ENCODE measurements around the gene SEC24C.
"Not testable (repeated sequence)": the region's sequence is repeated elsewhere in the genome, so short reads cannot be mapped to it uniquely, and the experiment has no call there.

The SEC24C gene

GRCh38 chr10:73791871-73792400 is 47.8 kb downstream of the SEC24C start:
- peaks cover 10% of the 10 kb centered on the region for H3K4me1 Mint-ChIP-seq
- H3K4me3 Mint-ChIP-seq = no peak overlapping the region
- ATAC-seq (replicated peaks; ENCODE audit: extremely low read depth, poor library complexity, severe bottlenecking) = no peak
- peaks cover 48% of the 10 kb centered on the region for H3K36me3 Mint-ChIP-seq (ENCODE audit: insufficient read depth)
- DNase-seq (ENCODE audit: low spot score in 2 of 2) = no peak
- no peak overlapping the region for H3K27ac Mint-ChIP-seq (ENCODE audit: low read depth)
- no peaks in the 10 kb centered on the region for H3K27me3 Mint-ChIP-seq
- no peaks in the 10 kb centered on the region for H3K9me3 Mint-ChIP-seq

GRCh38 chr10:73793456-73793855 is 49.3 kb downstream of the SEC24C start:
- Mint-ChIP-seq H3K27me3 (no peaks in the 10 kb centered on the region), H3K4me1 (peaks cover 15% of the 10 kb centered on the region), H3K9me3 (no peaks in the 10 kb centered on the region), H3K36me3 (ENCODE audit: insufficient read depth) (peaks cover 56% of the 10 kb centered on the region), H3K4me3 (no peak overlapping the region), H3K27ac (ENCODE audit: low read depth) (peak overlapping the region; percentile 67)
- DNase-seq (ENCODE audit: low spot score in 2 of 2) (no peak), ATAC-seq (replicated peaks; ENCODE audit: extremely low read depth, poor library complexity, severe bottlenecking) (no peak)

GRCh38 chr10:73795491-73795890 is 51.3 kb downstream of the SEC24C start:
- ATAC-seq (replicated peaks; ENCODE audit: extremely low read depth, poor library complexity, severe bottlenecking); H3K4me3 Mint-ChIP-seq; H3K27me3 Mint-ChIP-seq; DNase-seq (ENCODE audit: low spot score in 2 of 2); H3K9me3 Mint-ChIP-seq: not testable (repeated sequence)
- H3K4me1 Mint-ChIP-seq = peaks cover 15% of the 10 kb centered on the region
- peak overlapping the region; percentile 59 for H3K27ac Mint-ChIP-seq (ENCODE audit: low read depth)
- peaks cover 58% of the 10 kb centered on the region for H3K36me3 Mint-ChIP-seq (ENCODE audit: insufficient read depth)

- H3K4me3 Mint-ChIP-seq; H3K27me3 Mint-ChIP-seq; H3K9me3 Mint-ChIP-seq; ATAC-seq (replicated peaks; ENCODE audit: extremely low read depth, poor library complexity, severe bottlenecking); DNase-seq (ENCODE audit: low spot score in 2 of 2): not testable (repeated sequence)
- Mint-ChIP-seq H3K27ac (ENCODE audit: low read depth) (peak overlapping the region; percentile 59), H3K4me1 (peaks cover 15% of the 10 kb centered on the region), H3K36me3 (ENCODE audit: insufficient read depth) (peaks cover 57% of the 10 kb centered on the region)
These were observed 51.9 kb downstream of the SEC24C start for GRCh38 chr10:73796035-73796434.

- Mint-ChIP-seq H3K27me3 (no peaks in the 10 kb centered on the region), H3K4me1 (peaks cover 15% of the 10 kb centered on the region), H3K27ac (ENCODE audit: low read depth) (no peak overlapping the region), H3K36me3 (ENCODE audit: insufficient read depth) (peaks cover 59% of the 10 kb centered on the region), H3K9me3 (no peaks in the 10 kb centered on the region), H3K4me3 (no peak overlapping the region)
- DNase-seq (ENCODE audit: low spot score in 2 of 2) = no peak
- ATAC-seq (replicated peaks; ENCODE audit: extremely low read depth, poor library complexity, severe bottlenecking) = no peak
These were observed 52.6 kb downstream of the SEC24C start for GRCh38 chr10:73796766-73797165.

GRCh38 chr10:73797324-73798025 is 53.3 kb downstream of the SEC24C start:
- peaks cover 15% of the 10 kb centered on the region for H3K4me1 Mint-ChIP-seq
- no peak overlapping the region for H3K4me3 Mint-ChIP-seq
- no peaks in the 10 kb centered on the region for H3K27me3 Mint-ChIP-seq
- H3K36me3 Mint-ChIP-seq (ENCODE audit: insufficient read depth) = peaks cover 61% of the 10 kb centered on the region
- H3K27ac Mint-ChIP-seq (ENCODE audit: low read depth) = peak overlapping the region; percentile 53
- H3K9me3 Mint-ChIP-seq = no peaks in the 10 kb centered on the region
- ATAC-seq (replicated peaks; ENCODE audit: extremely low read depth, poor library complexity, severe bottlenecking) (no peak), DNase-seq (ENCODE audit: low spot score in 2 of 2) (no peak)

- H3K27ac Mint-ChIP-seq (ENCODE audit: low read depth) = peak overlapping the region; percentile 53
- H3K36me3 Mint-ChIP-seq (ENCODE audit: insufficient read depth) = peaks cover 65% of the 10 kb centered on the region
- ATAC-seq (replicated peaks; ENCODE audit: extremely low read depth, poor library complexity, severe bottlenecking) = no peak
- DNase-seq (ENCODE audit: low spot score in 2 of 2) = no peak
- no peak overlapping the region for H3K4me3 Mint-ChIP-seq
- H3K4me1 Mint-ChIP-seq = peaks cover 16% of the 10 kb centered on the region
- H3K27me3 Mint-ChIP-seq = no peaks in the 10 kb centered on the region
- H3K9me3 Mint-ChIP-seq = no peaks in the 10 kb centered on the region
These were observed 53.9 kb downstream of the SEC24C start for GRCh38 chr10:73798087-73798486.

GRCh38 chr10:73798927-73799560 is 54.9 kb downstream of the SEC24C start:
- Mint-ChIP-seq H3K36me3 (ENCODE audit: insufficient read depth) (peaks cover 70% of the 10 kb centered on the region), H3K27ac (ENCODE audit: low read depth) (no peak overlapping the region), H3K4me1 (peaks cover 20% of the 10 kb centered on the region), H3K4me3 (no peak overlapping the region), H3K27me3 (no peaks in the 10 kb centered on the region), H3K9me3 (no peaks in the 10 kb centered on the region)
- ATAC-seq (replicated peaks; ENCODE audit: extremely low read depth, poor library complexity, severe bottlenecking) (no peak), DNase-seq (ENCODE audit: low spot score in 2 of 2) (no peak)

- Mint-ChIP-seq H3K4me1 (peaks cover 20% of the 10 kb centered on the region), H3K4me3 (no peak overlapping the region), H3K27ac (ENCODE audit: low read depth) (peak overlapping the region; percentile 19), H3K27me3 (no peaks in the 10 kb centered on the region), H3K36me3 (ENCODE audit: insufficient read depth) (peaks cover 71% of the 10 kb centered on the region), H3K9me3 (no peaks in the 10 kb centered on the region)
- no peak for DNase-seq (ENCODE audit: low spot score in 2 of 2)
- no peak for ATAC-seq (replicated peaks; ENCODE audit: extremely low read depth, poor library complexity, severe bottlenecking)
These were observed 55.9 kb downstream of the SEC24C start for GRCh38 chr10:73799899-73800559.

- H3K4me3 Mint-ChIP-seq = no peak overlapping the region
- no peaks in the 10 kb centered on the region for H3K9me3 Mint-ChIP-seq
- H3K36me3 Mint-ChIP-seq (ENCODE audit: insufficient read depth) = peaks cover 71% of the 10 kb centered on the region
- H3K27ac Mint-ChIP-seq (ENCODE audit: low read depth) = peak overlapping the region; percentile 19
- H3K27me3 Mint-ChIP-seq = no peaks in the 10 kb centered on the region
- peaks cover 22% of the 10 kb centered on the region for H3K4me1 Mint-ChIP-seq
- DNase-seq (ENCODE audit: low spot score in 2 of 2) = no peak
- ATAC-seq (replicated peaks; ENCODE audit: extremely low read depth, poor library complexity, severe bottlenecking) = no peak
These were observed 56.5 kb downstream of the SEC24C start for GRCh38 chr10:73800560-73801252.

- Mint-ChIP-seq H3K27ac (ENCODE audit: low read depth) (no peak overlapping the region), H3K4me1 (peaks cover 27% of the 10 kb centered on the region), H3K27me3 (no peaks in the 10 kb centered on the region), H3K36me3 (ENCODE audit: insufficient read depth) (peaks cover 72% of the 10 kb centered on the region), H3K9me3 (no peaks in the 10 kb centered on the region), H3K4me3 (no peak overlapping the region)
- no peak for DNase-seq (ENCODE audit: low spot score in 2 of 2)
- ATAC-seq (replicated peaks; ENCODE audit: extremely low read depth, poor library complexity, severe bottlenecking) = no peak
These were observed 57.0 kb downstream of the SEC24C start for GRCh38 chr10:73801253-73801590.

- Mint-ChIP-seq H3K4me3 (no peak overlapping the region), H3K9me3 (no peaks in the 10 kb centered on the region), H3K36me3 (ENCODE audit: insufficient read depth) (peaks cover 73% of the 10 kb centered on the region), H3K4me1 (peaks cover 39% of the 10 kb centered on the region), H3K27ac (ENCODE audit: low read depth) (no peak overlapping the region), H3K27me3 (no peaks in the 10 kb centered on the region)
- ATAC-seq (replicated peaks; ENCODE audit: extremely low read depth, poor library complexity, severe bottlenecking) (no peak), DNase-seq (ENCODE audit: low spot score in 2 of 2) (no peak)
These were observed 58.3 kb downstream of the SEC24C start for GRCh38 chr10:73802276-73802991.
